SK-N-SH (cell line): ENCODE data around the gene PAWR. TPM values are rescaled to one million over a fixed set of nuclear protein-coding genes. Genes with fewer than 3 reads are reported as not detected.

ENCODE experiments used
- CTCF ChIA-PET: fragments of 300-600, 350-600 bp; formaldehyde crosslinking; extraction: SDS; loops from one replicate; lab custom pipeline; 2021; lab: Yijun Ruan, JAX
- POLR2A ChIA-PET: fragments of 350-600 bp; sonication (Branson Sonifier 250); formaldehyde crosslinking; extraction: SDS; loops from one replicate; lab custom pipeline; 2020; ENCODE audit warnings: antibody characterized with exemption, inconsistent platforms; lab: Yijun Ruan, JAX
- DNase-seq: peaks from one replicate; pipeline ENCODE4 v3.0.0; 2012
- H2AFZ ChIP-seq: fragments of 200-600 bp; sonication (generic); 2 replicates; pipeline ENCODE4 v1.8.1; 2016; ENCODE audit warnings: antibody characterized with exemption, mild to moderate bottlenecking, low read depth
- H3F3A ChIP-seq: fragments of 200-600 bp; sonication (generic); replicated peaks from 2 replicates; pipeline ENCODE3; 2016; ENCODE audit warnings: antibody characterized with exemption, mild to moderate bottlenecking; ENCODE audit not compliant: insufficient read depth
- H3K27ac ChIP-seq, 2 experiments: fragments of 200-500 bp in 1 of 2; fragments of 200-600 bp in 1 of 2; sonication (Bioruptor generic) in 1 of 2; sonication (generic), shearing (Covaris generic) in 1 of 2; 2 replicates each; pipeline versions ENCODE4 v1.5.1 to v1.6.1; 2014 to 2016; ENCODE audit warnings: low read depth in 2 of 2, inconsistent platforms in 1 of 2, low read length in 1 of 2, mild to moderate bottlenecking in 1 of 2, mixed read lengths in 1 of 2
- H3K27me3 ChIP-seq: fragments of 200-600 bp; sonication (generic), shearing (Covaris generic); 2 replicates; pipeline ENCODE4 v1.6.1; 2016; ENCODE audit warnings: mixed run types; ENCODE audit not compliant: insufficient read depth
- H3K36me3 ChIP-seq, 2 experiments: fragments of 200-500 bp in 1 of 2; fragments of 200-600 bp in 1 of 2; sonication (Bioruptor generic) in 1 of 2; sonication (generic) in 1 of 2; replicated peaks in 1 of 2; 2 replicates each; pipeline versions ENCODE3 to v1.5.1; 2014 to 2016; ENCODE audit warnings: low read length in 1 of 2, mild to moderate bottlenecking in 1 of 2; ENCODE audit not compliant: insufficient read depth in 2 of 2, control insufficient read depth in 1 of 2
- H3K4me1 ChIP-seq, 2 experiments: fragments of 200-500 bp in 1 of 2; fragments of 200-600 bp in 1 of 2; sonication (Bioruptor generic) in 1 of 2; sonication (generic), shearing (Covaris generic) in 1 of 2; 2 replicates each; pipeline versions ENCODE4 v1.5.1 to v1.6.1; 2014 to 2016; ENCODE audit warnings: low read depth in 1 of 2, low read length in 1 of 2, mixed run types in 1 of 2; ENCODE audit not compliant: insufficient read depth in 2 of 2, control insufficient read depth in 1 of 2
- H3K4me2 ChIP-seq: fragments of 200-600 bp; sonication (generic), shearing (Covaris generic); 2 replicates; pipeline ENCODE4 v1.6.1; 2017; ENCODE audit warnings: mixed run types
- H3K4me3 ChIP-seq, 2 experiments: fragments of 200-500 bp in 1 of 2; fragments of 200-600 bp in 1 of 2; sonication (Bioruptor generic) in 1 of 2; sonication (generic), shearing (Covaris generic) in 1 of 2; 2 replicates each; pipeline versions ENCODE4 v1.5.1 to v1.8.1; 2014 to 2016; ENCODE audit warnings: low read depth in 2 of 2, inconsistent platforms in 1 of 2, low read length in 1 of 2, mild to moderate bottlenecking in 1 of 2, mixed read lengths in 1 of 2, moderate library complexity in 1 of 2
- H3K79me2 ChIP-seq: fragments of 200-600 bp; sonication (generic); 2 replicates; pipeline ENCODE4 v1.8.1; 2017; ENCODE audit warnings: mild to moderate bottlenecking; ENCODE audit not compliant: insufficient read depth
- H3K9ac ChIP-seq: fragments of 200-600 bp; sonication (generic); 2 replicates; pipeline ENCODE4 v1.6.1; 2017; ENCODE audit warnings: mixed run types
- H3K9me2 ChIP-seq: fragments of 200-600 bp; sonication (generic); 2 replicates; pipeline ENCODE4 v1.6.1; 2017; ENCODE audit warnings: mixed run types
- H3K9me3 ChIP-seq: fragments of 200-600 bp; sonication (generic); 2 replicates; pipeline ENCODE4 v1.6.1; 2017; ENCODE audit warnings: mixed run types, mild to moderate bottlenecking, moderate library complexity
- H4K20me1 ChIP-seq: fragments of 200-600 bp; sonication (generic); 2 replicates; pipeline ENCODE4 v1.6.1; 2017; ENCODE audit warnings: mild to moderate bottlenecking, mixed run types; ENCODE audit not compliant: insufficient read depth
- CTCF ChIP-seq: fragments of 200-600 bp; sonication (generic); IDR thresholded peaks from 2 replicates; pipeline ENCODE4 v1.6.1; 2017; ENCODE audit warnings: antibody characterized with exemption, mild to moderate bottlenecking, moderate library complexity
- EP300 ChIP-seq, 2 experiments: IDR thresholded peaks; 2 replicates each; pipeline versions ENCODE4 v1.4.0 to v1.6.1; 2012; ENCODE audit warnings: borderline replicate concordance in 1 of 2, low read depth in 1 of 2, low read length in 1 of 2
- GATA2 ChIP-seq: sonication (generic); formaldehyde crosslinking; IDR thresholded peaks from 2 replicates; pipeline ENCODE4 v1.5.0; 2020; ENCODE audit warnings: mild to moderate bottlenecking, missing genetic modification reagents
- MXI1 ChIP-seq: IDR thresholded peaks from 2 replicates; pipeline ENCODE4 v1.6.1; 2012; ENCODE audit warnings: mild to moderate bottlenecking, low read depth, low read length, improper control_type of control experiment
- RAD21 ChIP-seq: IDR thresholded peaks from 2 replicates; pipeline ENCODE4 v1.6.1; 2012; ENCODE audit warnings: mild to moderate bottlenecking, low read length
- SIN3A ChIP-seq: IDR thresholded peaks from 2 replicates; pipeline ENCODE4 v1.6.1; 2012; ENCODE audit warnings: low read depth, mild to moderate bottlenecking, low read length, moderate library complexity, borderline replicate concordance
- SMC3 ChIP-seq: IDR thresholded peaks from 2 replicates; pipeline ENCODE4 v1.6.1; 2012; ENCODE audit warnings: low read depth, low read length, improper control_type of control experiment
- TAF1 ChIP-seq: IDR thresholded peaks from 2 replicates; pipeline ENCODE4 v1.6.1; 2012; ENCODE audit warnings: low read depth, mild to moderate bottlenecking, low read length, moderate library complexity, borderline replicate concordance
- USF2 ChIP-seq: fragments of 150-350 bp; IDR thresholded peaks from 2 replicates; pipeline ENCODE4 v1.6.1; 2017; ENCODE audit warnings: antibody characterized with exemption, low read length, low read depth, borderline replicate concordance
- YY1 ChIP-seq: IDR thresholded peaks from 2 replicates; pipeline ENCODE4 v1.4.0; 2012; ENCODE audit warnings: low read depth, mild to moderate bottlenecking
- ZBTB33 ChIP-seq: IDR thresholded peaks from 2 replicates; pipeline ENCODE4 v1.4.0; 2012; ENCODE audit warnings: low read depth, borderline replicate concordance
- polyA plus RNA-seq, 3 experiments: library from polyadenylated mRNA; depleted of rRNA; stranded (reverse); fragments of >200 nt; gene quantifications; 2 replicates each; pipeline ENCODE4 v1.2.3, GENCODE V29; 2012

The PAWR gene
- polyA plus RNA-seq, 1 of the 3 experiments (the other 2 are of a cell fraction): 1.8 TPM

GRCh38 chr12:79645235-79645630 lies 45.5 kb downstream of the PAWR start:
- no peaks in the 10 kb centered on the region; the same call in 1 of the 2 replicates for H3K9me3 ChIP-seq
- H2AFZ ChIP-seq: no peak overlapping the region
- no peak overlapping the region for H3K9ac ChIP-seq
- TF ChIP-seq SIN3A (no peak), USF2 (no peak), SMC3 (no peak), CTCF (no peak), ZBTB33 (no peak), RAD21 (no peak), MXI1 (no peak), EP300 (IDR thresholded peaks at IDR 0.05; ENCODE audit: borderline replicate concordance in 1 of 2, low read depth in 1 of 2, low read length in 1 of 2) (no peak), GATA2 (CRISPR knock-in tag) (no peak), YY1 (no peak), TAF1 (no peak)
- ChIA-PET CTCF (interaction anchor here (1.0 kb wide), 1 partner anchor 34 kb away, joined by 3 read pairs; no protein-coding TSS in a partner anchor), POLR2A (no interaction called here)
- no peak overlapping the region for H3K27ac ChIP-seq
- H3K4me2 ChIP-seq: no peak overlapping the region
- no peak for DNase-seq
- no peaks in the 10 kb centered on the region for H3K27me3 ChIP-seq
- H3K36me3 ChIP-seq: no peaks in the 10 kb centered on the region
- H3K9me2 ChIP-seq: no peaks in the 10 kb centered on the region
- 0 out of 4 replicates have a peak, but pooled peaks cover 0 to 4% of the 10 kb centered on the region in 2 experiments for H3K4me1 ChIP-seq
- H4K20me1 ChIP-seq: no peaks in the 10 kb centered on the region
- no peaks in the 10 kb centered on the region; the same call in 1 of the 2 replicates for H3K79me2 ChIP-seq
- no peak overlapping the region for H3K4me3 ChIP-seq
- no peaks in the 10 kb centered on the region for H3F3A ChIP-seq
